ENCODE data around the gene TLE2.
"Not testable (repeated sequence)": the region's sequence is repeated elsewhere in the genome, so short reads cannot be mapped to it uniquely, and the experiment has no call there.

Gene TLE2

GRCh38 chr19:3012621-3013262, 16.3 kb downstream of the TLE2 start:
- no peak for DNase-seq

DNA sequence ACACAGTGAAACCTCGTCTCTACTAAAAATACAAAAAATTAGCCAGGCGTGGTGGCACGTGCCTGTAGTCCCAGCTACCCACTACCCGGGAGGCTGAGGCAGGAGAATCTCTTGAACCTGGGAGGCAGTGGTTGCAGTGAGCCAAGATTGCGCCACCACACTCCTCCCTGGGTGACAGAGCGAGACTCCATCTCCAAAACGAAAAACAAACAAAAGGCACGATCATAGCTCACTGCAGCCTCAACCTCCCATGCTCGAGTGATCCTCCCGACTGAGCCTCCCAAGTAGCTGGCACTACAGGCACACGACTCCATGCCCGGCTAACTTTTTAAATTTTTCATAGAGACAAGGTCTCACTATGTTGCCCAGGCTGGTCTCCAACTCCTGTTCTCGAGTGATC, 17.0 kb downstream of the TLE2 start:
- not testable (repeated sequence) for DNase-seq

GRCh38 chr19:3010871-3011270, 18.2 kb downstream of the TLE2 start:
- no peak for DNase-seq

DNA sequence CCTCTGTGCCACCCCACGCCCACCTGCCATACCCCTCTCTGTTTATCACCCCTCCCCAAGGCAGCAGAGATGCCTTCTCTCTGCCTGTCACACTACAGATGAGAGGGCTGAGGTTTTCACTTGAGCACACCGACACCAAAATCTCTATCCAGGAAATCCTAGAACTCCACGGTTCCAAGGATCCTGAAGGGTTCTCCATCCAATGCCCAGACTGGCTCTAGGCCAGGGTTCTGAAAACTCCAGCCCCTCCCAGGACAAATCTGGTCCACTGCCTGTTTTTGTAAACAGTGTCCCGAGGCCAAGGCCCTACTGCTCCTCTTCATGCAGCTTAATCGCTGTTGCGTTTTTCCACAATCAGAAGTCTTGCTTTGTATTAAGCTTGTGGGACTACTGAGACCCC, 20.1 kb downstream of the TLE2 start:
- no peak for DNase-seq

- DNase-seq: no peak
These were observed 21.1 kb downstream of the TLE2 start for GRCh38 chr19:3007975-3008374.

- DNase-seq: no peak
These were observed 22.9 kb downstream of the TLE2 start for GRCh38 chr19:3006075-3006767.

DNA sequence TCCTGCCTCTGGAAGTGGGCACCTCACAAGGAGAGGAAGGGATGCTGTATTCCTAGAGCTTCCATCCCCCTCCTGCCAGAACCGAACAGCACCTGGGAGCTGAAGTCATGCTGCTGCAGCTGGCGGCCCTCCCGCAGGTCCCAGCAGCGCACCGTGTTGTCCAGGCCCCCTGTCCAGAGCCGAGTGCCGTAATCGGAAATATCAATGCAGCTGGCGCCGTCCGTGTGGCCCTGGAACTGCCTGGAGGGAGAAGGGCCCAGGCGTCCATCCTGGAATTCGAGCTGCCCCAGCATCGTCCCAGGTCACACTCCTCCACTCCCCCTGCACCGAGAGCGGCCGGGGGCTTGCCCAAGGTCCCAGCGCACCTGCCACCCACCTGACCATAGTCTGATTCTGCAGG, 23.7 kb downstream of the TLE2 start:
- no peak for DNase-seq

DNA sequence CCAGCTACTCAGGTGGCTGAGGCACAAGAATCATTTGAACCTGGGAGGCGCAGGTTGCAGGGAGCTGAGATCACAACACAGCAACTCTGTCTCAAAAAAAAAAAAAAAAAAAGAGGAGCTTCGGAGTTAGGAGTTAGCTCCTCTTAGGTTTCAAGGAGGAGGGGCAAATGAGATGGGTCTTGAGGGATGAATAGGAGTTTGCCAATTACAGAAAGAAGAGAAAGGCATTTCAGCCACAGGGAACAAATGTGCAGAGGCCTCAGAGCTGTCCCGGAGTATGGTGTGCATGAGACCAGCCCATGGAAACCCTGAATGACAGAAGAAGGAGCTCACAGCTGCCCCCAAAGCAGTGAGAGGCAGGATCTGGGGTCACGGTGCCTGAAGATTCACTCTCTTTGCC, 24.6 kb downstream of the TLE2 start:
- DNase-seq: no peak

GRCh38 chr19:3003046-3003445, 26.0 kb downstream of the TLE2 start:
- no peak for DNase-seq

DNA sequence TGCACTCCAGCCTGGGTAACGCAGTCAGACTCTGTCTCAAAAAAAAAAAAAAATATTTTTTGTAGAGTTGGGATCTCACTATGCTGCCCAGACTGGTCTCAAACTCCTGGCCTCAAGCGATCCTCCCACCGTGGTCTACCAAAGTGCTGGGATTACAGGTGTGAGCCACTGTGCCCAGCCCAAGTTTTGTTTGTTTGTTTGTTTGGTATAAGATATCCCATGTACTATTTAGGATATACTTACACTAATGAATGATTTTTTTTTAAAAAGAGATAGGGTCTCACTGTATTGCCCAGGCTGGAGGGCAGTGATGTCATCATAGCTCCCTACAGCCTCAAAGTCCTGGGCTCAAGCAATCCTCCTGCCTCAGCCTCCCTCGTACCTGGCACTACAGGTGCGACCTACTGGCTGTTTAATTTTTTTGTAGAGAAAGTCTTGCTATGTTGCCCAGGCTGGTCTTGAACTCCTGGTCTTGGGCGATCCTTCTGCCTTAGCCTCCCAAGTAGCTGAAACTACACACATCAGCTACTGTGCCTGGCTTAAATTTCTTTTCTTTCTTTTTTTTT, 27.8 kb downstream of the TLE2 start:
- no peak for DNase-seq

DNA sequence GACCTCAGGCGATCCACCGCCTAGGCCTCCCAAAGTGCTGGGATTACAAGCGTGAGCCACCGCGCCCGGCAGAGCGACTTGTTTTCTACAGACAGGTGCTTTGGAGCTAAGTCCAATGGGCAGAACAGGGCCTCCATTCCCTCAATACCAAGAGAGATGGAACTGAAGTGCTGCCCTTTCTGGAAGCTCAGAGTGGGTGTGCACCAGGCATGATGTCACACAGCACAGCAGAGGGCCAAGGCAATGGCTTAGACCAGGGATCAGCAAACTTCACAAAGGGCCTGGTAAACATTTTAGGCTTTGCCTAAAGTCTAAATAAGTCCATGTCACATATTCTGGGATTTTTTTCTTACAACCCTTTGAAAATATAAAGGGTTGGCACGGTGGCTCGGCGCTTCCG, 30.4 kb downstream of the TLE2 start:
- DNase-seq: no peak

- DNase-seq: no peak
These were observed 31.4 kb downstream of the TLE2 start for GRCh38 chr19:2997720-2998119.

DNA sequence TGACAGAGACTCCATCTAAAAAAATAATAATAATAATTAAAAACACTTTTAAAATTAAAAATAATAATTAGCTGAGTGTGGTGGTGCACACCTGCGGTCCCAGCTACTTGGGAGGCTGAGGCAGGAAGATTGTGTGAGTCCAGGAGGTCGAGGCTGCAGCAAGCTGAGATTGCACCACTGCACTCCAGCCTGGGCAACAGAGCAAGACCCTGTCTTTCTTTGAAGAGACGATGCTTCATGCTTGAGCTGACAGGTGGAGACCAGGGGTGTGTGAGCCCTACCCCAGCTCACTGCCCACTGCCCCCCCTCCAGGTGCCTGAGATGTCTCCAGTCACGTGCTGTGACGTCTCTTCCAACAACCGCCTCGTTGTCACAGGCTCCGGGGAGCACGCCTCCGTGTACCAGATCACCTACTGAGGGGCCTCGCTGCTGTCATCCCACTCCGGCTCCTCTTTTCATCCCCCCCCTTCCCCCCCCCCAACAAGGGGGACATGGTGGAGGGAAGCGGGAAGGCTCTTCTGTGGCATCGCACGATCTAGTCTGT, 34.4 kb downstream of the TLE2 start:
- no peak for DNase-seq

DNA sequence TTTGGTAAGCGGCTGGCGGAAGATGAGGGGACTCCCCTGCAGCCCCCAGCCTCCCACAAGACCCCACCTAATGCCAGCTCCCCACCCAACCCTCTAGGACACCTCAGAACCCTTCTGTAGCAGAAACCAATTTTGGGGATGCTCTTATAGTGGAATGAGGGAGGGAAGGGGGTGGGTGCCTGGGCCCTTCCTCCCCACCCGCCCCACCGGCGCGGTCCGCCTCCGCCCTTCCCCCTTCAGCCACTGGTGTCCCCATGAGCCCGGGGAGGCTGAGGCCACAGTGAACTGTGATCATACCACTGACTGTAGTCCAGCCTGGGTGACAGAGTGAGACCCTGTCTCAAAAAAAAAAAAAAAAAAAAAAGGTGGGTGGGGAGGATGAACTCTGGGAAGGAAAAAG, 35.5 kb downstream of the TLE2 start:
- no peak for DNase-seq

GRCh38 chr19:2992958-2993357, 36.1 kb downstream of the TLE2 start:
- DNase-seq: no peak

GRCh38 chr19:2992333-2992732, 36.7 kb downstream of the TLE2 start:
- not testable (repeated sequence) for DNase-seq

DNA sequence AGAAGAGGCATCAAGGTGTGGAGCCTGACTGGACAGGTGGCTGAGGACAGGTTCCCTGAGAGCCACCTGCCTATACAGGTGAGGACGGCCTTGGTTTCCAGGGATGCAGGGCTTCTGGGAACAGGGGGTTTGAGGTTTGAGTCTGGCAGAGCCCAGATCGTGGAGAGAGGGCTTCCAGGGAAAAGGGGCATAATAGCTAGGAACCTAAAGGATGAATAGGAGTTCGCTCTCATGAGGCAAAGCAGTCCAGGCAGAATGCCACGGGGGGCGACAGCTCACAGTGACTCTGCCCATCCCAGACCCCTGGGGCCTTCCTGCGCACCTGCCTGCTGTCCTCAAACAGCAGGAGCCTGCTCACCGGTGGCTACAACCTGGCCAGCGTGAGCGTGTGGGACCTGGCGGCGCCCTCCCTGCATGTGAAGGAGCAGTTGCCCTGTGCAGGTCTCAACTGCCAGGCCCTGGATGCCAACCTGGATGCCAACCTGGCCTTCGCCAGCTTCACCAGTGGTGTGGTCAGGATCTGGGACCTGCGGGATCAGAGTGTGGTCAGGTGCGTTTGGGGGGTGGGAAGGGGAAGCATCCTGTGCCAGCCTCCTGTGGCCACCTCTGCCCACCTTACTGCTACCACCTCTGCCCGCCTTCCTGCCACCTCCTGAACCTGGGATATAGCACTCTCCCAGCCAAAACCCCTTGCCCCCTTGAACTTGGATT, 39.7 kb downstream of the TLE2 start:
- no peak for DNase-seq

- DNase-seq: no peak
These were observed 40.5 kb downstream of the TLE2 start for GRCh38 chr19:2988568-2988967.

- DNase-seq: no peak
These were observed 41.3 kb downstream of the TLE2 start for GRCh38 chr19:2987797-2988196.

- DNase-seq: peak; percentile 68
These were observed 42.0 kb downstream of the TLE2 start for GRCh38 chr19:2986951-2987524.

GRCh38 chr19:2984215-2984528, 44.9 kb downstream of the TLE2 start:
- DNase-seq: no peak

DNA sequence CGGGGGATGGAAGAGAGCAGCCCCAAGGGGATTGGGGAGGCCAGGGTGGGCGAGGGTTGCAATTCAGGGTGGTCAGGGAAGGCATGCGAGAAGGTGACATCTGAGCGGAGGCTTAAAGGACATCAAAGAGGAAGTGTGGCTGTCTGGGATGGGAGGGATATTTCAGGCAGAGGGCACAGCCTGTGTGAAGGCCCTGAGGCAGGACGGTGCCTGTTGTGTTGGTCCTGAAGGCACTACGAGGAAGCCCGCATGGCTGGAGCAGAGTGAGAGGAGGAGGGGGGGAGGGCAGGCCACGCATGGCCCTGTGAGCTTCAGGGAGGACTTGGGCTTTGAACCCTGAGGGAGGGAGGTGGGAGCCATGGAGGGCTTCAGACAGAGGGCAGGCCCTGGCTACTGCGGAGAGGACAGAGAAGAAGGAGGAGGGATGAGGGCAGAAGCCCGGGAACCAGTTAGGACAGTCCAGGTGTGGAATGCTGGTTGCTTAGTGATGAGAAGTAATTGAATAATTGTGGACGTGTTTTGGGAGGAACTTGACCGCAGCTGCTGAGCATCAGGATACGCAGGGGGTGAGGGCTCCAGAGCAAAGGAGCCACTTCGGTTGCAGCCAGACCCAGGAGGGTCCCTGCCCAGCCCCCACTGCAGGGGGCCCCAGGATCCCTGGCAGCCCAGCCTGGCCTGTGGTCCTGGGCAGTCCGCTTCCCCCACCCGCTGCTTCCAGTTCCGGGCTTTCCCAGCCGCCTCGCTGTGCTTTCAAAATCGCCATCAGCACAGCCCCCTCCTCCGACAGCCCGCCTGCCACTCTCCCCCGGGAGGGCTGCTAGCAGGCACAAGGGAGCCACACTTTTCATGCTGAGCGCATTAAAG, 45.5 kb downstream of the TLE2 start:
- DNase-seq: peak; percentile 88

DNA sequence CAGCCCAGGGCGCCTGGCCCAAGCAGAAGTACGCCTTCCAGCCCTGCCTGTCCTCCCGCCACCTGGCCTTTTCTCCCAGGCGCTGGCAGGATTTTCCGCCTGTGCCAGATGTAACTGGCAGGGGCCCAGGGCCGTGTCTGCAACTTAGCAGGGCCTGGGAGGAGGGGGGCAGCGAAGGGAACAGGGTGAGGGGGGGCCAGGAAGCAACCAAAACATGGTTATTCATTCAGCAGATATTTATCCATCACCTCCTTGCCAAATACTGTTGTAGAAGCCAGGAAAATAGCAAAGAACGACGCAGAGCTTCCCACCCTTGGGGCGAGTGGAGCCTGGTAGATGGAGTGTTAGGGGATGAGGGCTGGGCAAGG, 46.1 kb downstream of the TLE2 start:
- DNase-seq: peak; percentile 16
